Retina (tissue), 1 donor: ENCODE measurements around the gene PPP1R14B.

Experiments
- DNase-seq: peaks from one replicate; pipeline ENCODE4 v3.0.0-alpha.2; 2016

PPP1R14B gene

DNA sequence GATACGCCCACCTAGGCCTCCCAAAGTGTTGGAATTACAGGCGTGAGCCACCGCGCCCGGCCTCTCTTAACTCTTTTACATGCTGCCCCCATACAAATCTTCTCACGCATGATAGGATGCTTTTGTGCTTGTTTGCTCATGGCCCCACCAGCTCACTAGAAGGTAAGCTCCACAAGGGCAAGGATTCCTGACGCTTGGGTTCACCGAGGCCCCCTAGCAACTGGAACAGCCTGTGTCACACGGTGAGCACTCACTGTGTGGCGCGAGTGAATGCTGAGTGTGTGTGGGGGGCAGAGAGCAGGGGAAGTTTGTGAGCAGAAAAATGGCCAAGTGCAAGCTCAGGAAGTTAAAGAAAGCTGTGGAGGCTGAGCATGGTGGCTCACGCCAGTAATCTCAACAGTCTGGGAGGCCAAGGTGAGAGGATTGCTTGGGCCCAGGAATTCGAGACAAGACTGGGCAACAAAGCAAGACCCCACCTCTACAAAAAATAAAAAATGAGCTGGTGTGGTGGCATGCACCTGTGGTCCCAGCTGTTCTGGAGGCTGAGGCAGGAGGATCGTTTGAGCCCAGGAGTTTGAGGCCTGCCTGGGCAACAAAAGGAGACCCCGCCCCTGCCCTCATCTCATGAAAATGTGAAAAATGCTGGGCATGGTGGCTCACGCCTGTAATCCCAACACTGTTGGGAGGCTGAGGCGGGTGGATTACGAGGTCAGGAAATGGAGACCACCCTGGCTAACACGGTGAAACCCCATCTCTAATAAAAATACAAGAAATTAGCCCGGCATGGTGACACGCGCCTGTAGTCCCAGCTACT lies 35.4 kb upstream of the PPP1R14B start:
- no peak for DNase-seq

DNA sequence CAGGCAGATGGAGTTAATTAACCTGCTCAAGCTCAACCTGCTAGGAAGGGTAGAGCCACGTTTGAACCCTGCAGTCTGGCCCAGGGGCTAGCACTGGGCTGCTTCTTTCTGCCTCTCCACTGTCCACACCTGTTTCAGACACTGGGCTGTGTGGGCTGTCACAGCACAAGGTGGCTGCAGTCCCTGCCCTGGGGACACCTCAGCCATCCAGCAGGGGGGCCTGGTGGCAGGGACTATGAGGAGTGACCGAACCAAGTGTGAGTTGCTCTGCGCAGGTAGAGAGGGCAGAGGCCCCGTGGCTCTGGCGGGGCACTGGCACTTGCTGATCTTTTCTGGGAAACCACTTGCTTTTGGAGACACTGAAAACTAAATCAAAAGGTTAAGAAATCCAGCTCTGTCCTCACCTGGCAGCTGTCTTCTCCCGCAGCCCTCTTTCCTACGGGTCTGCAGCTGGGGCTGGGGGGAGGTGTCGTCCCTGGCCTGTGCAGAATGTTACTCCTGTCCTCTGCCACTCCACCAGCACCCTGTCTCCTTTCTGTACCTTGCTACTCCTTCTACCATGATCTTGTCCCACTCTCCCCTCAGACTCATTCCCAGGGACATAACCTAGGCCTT lies 31.9 kb upstream of the PPP1R14B start:
- DNase-seq: no peak

DNA sequence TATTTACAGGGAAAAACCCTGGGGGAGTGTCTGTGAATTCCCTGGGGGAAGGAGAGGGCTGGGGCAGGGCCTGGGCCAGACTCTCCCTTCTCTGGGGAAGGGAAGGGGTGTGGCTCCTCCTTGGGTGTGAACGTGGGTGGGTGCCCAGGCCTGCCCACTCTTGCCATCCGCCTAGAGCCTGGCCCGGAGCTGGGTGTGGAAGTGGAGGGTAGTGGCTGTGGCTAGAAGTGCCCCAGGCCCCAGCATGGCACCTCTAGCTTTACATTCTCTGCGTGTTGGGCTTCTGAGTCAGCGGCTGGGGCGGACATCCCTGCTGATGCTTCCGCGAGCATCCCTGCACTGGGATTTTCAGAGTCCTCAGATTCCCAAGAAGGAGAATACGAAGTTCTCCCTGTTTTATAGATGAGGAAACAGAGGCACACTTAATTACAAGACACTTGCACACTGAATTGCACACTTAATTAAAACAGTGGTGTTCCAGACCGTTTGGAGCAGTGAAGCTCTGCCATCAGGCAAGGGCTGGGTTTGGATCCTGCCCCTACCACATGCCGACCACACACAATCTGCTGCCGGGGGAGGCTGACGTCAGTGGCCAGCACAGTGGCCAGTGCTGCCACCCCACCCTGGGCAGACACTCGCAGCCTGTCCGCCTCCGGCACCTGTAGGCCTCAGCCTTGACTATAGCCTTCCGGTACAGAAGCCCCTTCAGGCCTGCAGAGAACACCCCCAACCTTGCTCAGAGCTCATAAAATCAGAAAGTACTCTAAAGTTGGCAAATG lies 30.1 kb upstream of the PPP1R14B start:
- DNase-seq: no peak

DNA sequence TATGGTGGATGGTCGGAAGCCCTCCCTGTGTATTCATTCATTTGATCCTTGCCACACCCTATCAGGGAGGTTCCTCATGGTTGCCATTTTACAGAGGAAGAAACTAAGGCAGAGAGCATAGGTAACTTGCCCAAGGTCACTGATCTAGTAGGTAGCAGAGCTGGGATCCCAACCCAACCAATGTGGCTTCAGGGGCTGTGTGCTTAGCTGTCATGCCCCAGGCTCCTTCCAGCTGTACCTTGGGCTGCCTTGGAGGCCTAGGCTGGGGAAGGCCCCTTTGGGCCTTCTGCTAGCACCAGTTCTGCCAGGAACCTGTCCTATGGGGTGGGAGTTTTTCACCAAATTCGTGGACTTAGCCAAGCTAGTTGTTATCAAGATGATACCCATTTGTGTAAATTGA lies 29.1 kb upstream of the PPP1R14B start:
- DNase-seq: no peak

DNA sequence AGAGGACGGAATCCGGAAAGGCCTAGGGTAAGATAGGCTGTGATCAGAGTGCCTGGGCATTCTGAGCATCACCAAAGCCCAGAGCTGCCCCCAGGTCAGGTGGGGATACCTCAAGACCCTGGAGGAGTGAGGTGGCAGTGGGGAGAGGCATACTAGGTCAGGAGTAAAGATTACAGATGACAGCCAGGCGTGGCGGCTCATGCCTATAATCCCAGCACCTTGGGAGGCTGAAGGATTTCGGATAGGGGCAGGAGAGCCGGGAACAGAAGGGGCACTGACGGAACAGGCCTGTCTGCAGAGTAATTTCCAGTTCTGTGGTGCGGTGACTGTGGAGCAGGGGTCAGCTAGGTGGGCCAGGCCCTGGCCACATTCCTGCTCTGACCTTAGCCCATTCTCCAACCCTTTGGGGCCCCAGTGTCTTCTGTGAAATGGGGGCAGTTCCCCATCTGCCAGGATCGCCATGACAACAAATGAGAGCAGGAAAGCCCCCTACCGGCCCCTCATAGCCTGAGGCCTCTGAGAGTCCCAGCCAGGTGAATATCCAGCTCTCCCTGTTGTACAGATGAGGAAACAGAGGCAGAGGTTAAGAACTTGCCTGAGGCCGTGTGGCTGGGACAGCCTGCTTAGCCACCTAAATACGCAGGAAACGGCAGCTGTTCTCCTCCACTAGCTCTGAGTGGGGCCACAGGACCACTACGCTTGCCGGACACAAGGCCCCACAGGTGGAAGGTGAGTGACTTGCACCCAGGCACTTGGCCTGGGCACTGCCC lies 28.5 kb upstream of the PPP1R14B start:
- DNase-seq: no peak

DNA sequence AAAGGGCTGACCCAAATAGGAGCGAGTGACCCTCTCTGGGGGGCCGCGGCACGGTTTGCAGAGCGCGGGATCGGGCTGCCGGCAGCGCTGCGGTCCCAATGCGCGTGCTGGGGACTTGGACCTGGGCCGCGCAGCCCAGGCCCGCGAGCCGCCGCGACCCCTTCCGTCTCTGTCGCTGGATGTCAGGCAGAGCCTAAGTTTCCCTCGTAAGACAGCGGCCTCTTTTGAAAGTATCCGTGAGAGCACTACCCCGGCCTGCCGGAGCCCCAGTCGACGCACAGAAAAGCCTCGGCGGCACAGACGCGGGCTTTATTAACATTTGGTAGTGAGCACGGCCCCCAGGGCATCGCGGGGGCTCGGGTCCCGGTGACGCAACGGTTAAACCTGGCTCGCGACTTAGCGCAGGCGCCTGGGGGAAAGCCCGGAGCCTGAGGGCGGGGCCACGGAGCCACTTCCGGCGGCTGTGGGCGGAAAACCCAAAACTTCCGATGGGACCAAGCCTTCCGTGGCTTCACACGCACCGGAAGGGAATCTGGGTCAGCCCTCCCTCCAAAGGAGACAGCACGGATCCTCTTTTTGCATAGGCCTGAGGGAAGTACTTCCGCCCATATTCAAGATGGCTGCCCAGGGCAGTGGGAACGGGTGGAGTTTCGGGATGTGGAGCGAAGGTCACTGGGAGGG lies 22.9 kb upstream of the PPP1R14B start:
- DNase-seq: peak; percentile 99

GRCh38 chr11:64268893-64269539 lies 22.3 kb upstream of the PPP1R14B start:
- no peak for DNase-seq

DNA sequence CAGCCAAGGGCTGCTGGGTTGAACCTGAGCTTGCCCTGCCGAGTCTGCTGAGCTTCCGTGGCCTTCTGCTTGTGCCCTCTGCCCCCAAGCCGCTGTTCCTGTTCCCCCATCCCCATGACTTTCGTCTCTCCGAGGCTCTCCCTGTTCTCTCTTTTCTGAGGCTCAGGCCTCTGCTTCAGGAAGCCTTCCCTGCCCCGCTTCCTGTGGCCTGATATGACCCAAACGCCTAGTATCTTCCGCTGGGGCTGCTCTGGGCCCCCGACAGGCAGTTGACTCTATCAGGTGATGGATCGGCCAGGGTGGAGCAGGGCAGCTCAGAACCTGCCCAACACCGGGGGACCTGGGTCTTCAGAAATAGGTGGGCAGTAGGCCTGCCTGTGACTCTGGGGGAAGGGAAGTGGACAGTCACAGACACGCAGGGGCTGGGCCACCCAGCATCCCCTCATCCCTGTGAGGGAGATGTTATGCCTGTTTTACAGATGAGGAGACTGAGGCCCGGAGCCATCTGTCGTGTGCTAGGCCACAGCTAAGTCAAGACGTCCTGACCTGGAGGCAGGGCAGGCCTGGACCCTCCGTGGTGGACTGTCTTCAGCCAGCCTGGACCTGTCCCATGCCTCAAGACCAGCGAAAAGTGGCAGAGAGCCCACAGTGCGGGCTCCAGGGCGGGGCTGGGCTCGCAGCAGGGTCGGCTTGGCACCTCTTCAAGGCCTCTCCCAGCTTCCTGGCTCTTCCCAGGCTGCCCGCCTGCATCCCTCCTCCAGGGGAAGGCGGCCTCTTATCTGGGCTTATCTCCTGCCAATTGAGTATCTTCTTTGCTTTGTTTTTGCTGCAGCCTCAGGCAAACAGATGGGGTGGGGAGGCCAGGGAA lies 21.5 kb upstream of the PPP1R14B start:
- DNase-seq: no peak

DNA sequence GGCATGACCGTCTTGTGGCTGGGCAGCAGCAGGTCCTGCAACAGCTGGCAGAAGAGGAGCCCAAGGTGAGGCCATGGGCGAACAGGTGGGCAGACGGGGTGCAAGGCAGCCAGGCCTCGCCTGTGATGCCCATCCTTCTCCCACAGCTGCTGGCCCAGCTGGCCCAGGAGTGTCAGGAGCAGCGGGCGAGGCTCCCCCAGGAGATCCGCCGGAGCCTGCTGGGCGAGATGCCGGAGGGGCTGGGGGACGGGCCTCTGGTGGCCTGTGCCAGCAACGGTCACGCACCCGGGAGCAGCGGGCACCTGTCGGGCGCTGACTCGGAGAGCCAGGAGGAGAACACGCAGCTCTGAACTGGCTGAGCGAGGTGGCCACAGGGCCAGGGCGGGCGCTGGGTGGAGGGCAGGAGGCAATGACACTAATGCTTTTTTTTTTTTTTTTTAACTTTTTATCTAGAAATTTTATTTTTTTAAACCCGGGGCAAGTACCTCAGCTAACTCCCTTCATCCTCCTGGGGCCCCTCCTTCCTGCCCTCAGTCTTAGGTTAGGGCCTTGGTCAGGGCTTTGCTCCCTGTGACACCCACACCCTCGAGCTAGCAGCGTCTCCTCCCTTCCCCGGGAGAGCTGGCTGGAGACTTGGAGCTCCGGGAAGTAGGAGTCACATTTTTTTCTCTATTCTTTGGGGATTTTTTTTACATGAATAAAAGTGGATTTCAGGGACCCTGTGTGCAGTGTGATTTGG lies 20.6 kb upstream of the PPP1R14B start:
- no peak for DNase-seq

DNA sequence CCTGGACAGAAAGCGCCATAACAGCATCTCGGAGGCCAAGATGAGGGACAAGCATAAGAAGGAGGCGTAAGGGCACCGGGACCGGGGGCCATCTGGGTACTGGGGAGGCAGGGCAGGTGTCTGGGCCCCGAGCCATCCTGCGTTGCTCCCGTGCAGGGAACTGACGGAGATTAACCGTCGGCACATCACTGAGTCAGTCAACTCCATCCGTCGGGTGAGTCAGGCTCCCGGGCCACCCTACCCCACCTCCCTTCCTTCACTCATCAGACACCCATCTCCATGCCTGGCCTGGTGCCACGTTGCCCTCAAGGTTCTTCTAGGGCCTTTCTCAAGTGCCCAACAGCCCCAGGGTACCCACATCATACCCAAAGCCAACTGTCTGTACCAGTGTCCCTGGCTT lies 19.6 kb upstream of the PPP1R14B start:
- no peak for DNase-seq

- DNase-seq: no peak
These were observed 18.7 kb upstream of the PPP1R14B start for GRCh38 chr11:64265176-64266160.

- DNase-seq: peak; percentile 52
These were observed 17.7 kb upstream of the PPP1R14B start for GRCh38 chr11:64264371-64264852.

GRCh38 chr11:64263947-64264317 lies 17.2 kb upstream of the PPP1R14B start:
- DNase-seq: no peak

- DNase-seq: peak; percentile 83
These were observed 16.5 kb upstream of the PPP1R14B start for GRCh38 chr11:64263021-64263946.

DNA sequence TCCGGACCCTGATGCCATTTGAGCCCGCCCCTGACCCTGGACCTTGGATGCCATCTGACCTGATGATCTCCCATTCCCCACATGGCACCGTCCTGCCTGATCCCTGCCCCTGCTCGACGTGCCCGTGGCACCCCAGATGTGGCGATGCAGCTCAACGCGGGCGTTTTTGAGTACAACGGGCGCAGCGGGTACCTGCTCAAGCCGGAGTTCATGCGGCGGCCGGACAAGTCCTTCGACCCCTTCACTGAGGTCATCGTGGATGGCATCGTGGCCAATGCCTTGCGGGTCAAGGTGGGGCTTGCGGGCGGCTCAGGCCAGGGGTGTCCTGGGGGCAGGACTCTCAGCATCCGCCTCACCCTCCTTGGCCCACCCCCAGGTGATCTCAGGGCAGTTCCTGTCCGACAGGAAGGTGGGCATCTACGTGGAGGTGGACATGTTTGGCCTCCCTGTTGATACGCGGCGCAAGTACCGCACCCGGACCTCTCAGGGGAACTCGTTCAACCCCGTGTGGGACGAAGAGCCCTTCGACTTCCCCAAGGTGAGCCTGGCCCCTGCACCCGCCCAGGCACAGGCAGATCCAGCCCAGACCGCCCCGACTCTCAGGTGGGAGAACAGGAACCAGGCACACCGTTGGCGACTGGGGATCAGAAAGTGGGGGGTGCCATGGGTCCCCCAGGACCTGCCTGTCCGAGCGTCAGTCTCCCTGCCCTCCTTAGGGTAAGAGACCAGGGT lies 15.7 kb upstream of the PPP1R14B start:
- DNase-seq: no peak

- no peak for DNase-seq
These were observed 14.9 kb upstream of the PPP1R14B start for GRCh38 chr11:64261556-64262080.
